Left ventricle myocardium inferior (tissue), 1 donor: ENCODE measurements around the gene AUTS2. TPM values are rescaled to one million over a fixed set of nuclear protein-coding genes. Genes with fewer than 3 reads are reported as not detected.

Experiments used
- DNase-seq: peaks from one replicate; pipeline ENCODE4 v3.0.0-alpha.2; 2020
- H3K27ac ChIP-seq: fragments of 200-600 bp; replicated peaks from 2 replicates; pipeline ENCODE4 v1.8.0; 2021
- H3K27me3 ChIP-seq: fragments of 200-600 bp; 2 replicates; pipeline ENCODE4 v1.8.0; 2021; ENCODE audit warnings: low read depth
- H3K36me3 ChIP-seq: fragments of 200-600 bp; 2 replicates; pipeline ENCODE4 v1.8.0; 2021
- H3K4me1 ChIP-seq: fragments of 200-600 bp; 2 replicates; pipeline ENCODE4 v1.8.0; 2021
- H3K4me3 ChIP-seq: fragments of 200-600 bp; 2 replicates; pipeline ENCODE4 v1.8.0; 2021; ENCODE audit warnings: mild to moderate bottlenecking, moderate library complexity
- H3K9me3 ChIP-seq: fragments of 200-600 bp; replicated peaks from 2 replicates; pipeline ENCODE4 v1.8.0; 2021
- CTCF ChIP-seq: fragments of 200-600 bp; IDR thresholded peaks from 2 replicates; pipeline ENCODE4 v1.8.0; 2021; ENCODE audit warnings: antibody characterized with exemption, mild to moderate bottlenecking, borderline replicate concordance
- intact Hi-C: fragments of 100-400 bp; cut with micrococcal nuclease; formaldehyde crosslinking; loops from one replicate; pipeline ENCODE4 v1.11.0; 2022
- total RNA-seq: library from RNA; stranded (reverse); fragmentation: NEBNext Ultra II Directional; extraction: Animal tissue kit (Norgen Biotek cat#: 25700); gene quantifications from one replicate; pipeline ENCODE4 v1.2.1, GENCODE V29; 2021
- donor health status: DM: no; HTN: yes; CAD: no; lungs with severe emphysema.

Gene AUTS2
- total RNA-seq, 1 donor from 2014 or later: 10.5 TPM

- intact Hi-C loops: no loop called here
- H3K36me3 ChIP-seq: no peaks in the 10 kb centered on the region
- peaks cover 13% of the 10 kb centered on the region for H3K4me1 ChIP-seq
- TF ChIP-seq CTCF: no peak
- no peak for DNase-seq
- peak overlapping the region; percentile 5 for H3K27ac ChIP-seq
- no peaks in the 10 kb centered on the region for H3K9me3 ChIP-seq
- no peak overlapping the region for H3K4me3 ChIP-seq
- H3K27me3 ChIP-seq: no peaks in the 10 kb centered on the region
Observed at GRCh38 chr7:70016044-70016770, 417.9 kb downstream of the AUTS2 start.

GRCh38 chr7:70017357-70017756, 419.1 kb downstream of the AUTS2 start:
- DNase-seq: no peak
- no peak for TF ChIP-seq CTCF
- H3K27me3 ChIP-seq: no peaks in the 10 kb centered on the region
- no peaks in the 10 kb centered on the region for H3K9me3 ChIP-seq
- H3K36me3 ChIP-seq: no peaks in the 10 kb centered on the region
- intact Hi-C loops: no loop called here
- H3K4me1 ChIP-seq: peaks cover 18% of the 10 kb centered on the region
- H3K27ac ChIP-seq: no peak overlapping the region
- H3K4me3 ChIP-seq: no peak overlapping the region

DNA sequence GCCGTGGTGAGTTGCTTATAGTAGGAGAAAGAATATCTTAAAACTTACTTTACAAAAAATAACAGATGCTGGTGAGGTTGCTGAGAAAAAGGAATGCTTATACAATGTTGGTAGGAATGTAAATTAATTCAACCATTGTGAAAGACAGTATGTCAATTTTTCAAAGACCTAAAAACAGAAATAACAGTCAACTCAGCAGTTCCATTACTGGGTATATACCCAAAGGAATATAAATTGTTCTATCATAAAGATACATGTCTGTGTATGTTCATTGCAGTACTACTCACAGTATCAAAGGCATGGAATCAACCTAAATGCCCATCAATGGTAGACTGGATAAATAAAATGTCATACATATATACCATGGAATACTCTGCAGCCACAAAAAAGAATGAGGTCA, 420.4 kb downstream of the AUTS2 start:
- Histone ChIP-seq H3K4me3 (no peak overlapping the region), H3K9me3 (no peaks in the 10 kb centered on the region), H3K36me3 (no peaks in the 10 kb centered on the region), H3K27me3 (no peaks in the 10 kb centered on the region), H3K27ac (no peak overlapping the region), H3K4me1 (peaks cover 23% of the 10 kb centered on the region)
- no peak for TF ChIP-seq CTCF
- DNase-seq: no peak
- intact Hi-C loops: no loop called here

DNA sequence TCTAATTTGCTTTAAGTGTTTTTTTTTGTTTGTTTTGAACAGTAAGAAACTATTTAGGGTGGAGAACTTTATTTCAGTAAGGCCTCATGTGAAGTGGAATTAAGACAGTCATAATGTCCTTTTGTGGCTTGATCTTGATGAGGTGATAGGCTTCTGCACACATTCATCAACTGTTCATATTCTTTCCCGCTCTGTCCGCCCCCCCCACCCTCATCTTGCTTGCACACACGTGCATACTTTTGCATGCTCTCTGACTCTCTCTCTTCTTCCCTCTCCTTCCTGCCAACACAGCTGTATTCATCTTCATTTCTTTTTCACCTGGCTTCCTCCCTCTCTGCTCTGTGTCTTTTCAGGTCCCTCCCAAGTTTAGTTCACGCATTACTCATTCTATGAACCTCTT, 429.6 kb downstream of the AUTS2 start:
- TF ChIP-seq CTCF: no peak
- Histone ChIP-seq H3K4me1 (peaks cover 31% of the 10 kb centered on the region), H3K27me3 (no peaks in the 10 kb centered on the region), H3K9me3 (no peaks in the 10 kb centered on the region), H3K4me3 (no peak overlapping the region), H3K36me3 (no peaks in the 10 kb centered on the region), H3K27ac (no peak overlapping the region)
- no peak for DNase-seq
- intact Hi-C loops: no loop called here

GRCh38 chr7:70028620-70029019, 430.3 kb downstream of the AUTS2 start:
- H3K4me3 ChIP-seq: no peak overlapping the region
- DNase-seq: no peak
- H3K9me3 ChIP-seq: no peaks in the 10 kb centered on the region
- no peaks in the 10 kb centered on the region for H3K36me3 ChIP-seq
- TF ChIP-seq CTCF: no peak
- no peak overlapping the region for H3K27ac ChIP-seq
- peaks cover 30% of the 10 kb centered on the region for H3K4me1 ChIP-seq
- intact Hi-C loops: no loop called here
- H3K27me3 ChIP-seq: no peaks in the 10 kb centered on the region
